ENCODE measurements around the gene GPR108. TPM values are rescaled to one million over a fixed set of nuclear protein-coding genes. Genes with fewer than 3 reads are reported as not detected.

Gene GPR108
- total and polyA plus RNA-seq, 2 of the 13 experiments (the other 11 are each of a cell fraction or from before 2014, with no cell fraction given), result 36.4 to 63.0 TPM

GRCh38 chr19:6717036-6717435 is 20.3 kb downstream of the GPR108 start:
- in situ Hi-C loops (cut with HindIII; ENCODE audit: extremely low pct_ligation_motif_present, low pct_unique_long_range_greater_than_20kb), result no loop called here
- no peak for ATAC-seq
- TF ChIP-seq, protein P1, sequence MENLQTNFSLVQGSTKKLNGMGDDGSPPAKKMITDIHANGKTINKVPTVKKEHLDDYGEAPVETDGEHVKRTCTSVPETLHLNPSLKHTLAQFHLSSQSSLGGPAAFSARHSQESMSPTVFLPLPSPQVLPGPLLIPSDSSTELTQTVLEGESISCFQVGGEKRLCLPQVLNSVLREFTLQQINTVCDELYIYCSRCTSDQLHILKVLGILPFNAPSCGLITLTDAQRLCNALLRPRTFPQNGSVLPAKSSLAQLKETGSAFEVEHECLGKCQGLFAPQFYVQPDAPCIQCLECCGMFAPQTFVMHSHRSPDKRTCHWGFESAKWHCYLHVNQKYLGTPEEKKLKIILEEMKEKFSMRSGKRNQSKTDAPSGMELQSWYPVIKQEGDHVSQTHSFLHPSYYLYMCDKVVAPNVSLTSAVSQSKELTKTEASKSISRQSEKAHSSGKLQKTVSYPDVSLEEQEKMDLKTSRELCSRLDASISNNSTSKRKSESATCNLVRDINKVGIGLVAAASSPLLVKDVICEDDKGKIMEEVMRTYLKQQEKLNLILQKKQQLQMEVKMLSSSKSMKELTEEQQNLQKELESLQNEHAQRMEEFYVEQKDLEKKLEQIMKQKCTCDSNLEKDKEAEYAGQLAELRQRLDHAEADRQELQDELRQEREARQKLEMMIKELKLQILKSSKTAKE (CRISPR knock-in tag; IDR thresholded peaks at IDR 0.05; ENCODE audit: borderline replicate concordance), result no peak
- TF ChIP-seq PBX2 (CRISPR knock-in tag; IDR thresholded peaks at IDR 0.05) (no peak), ATM (IDR thresholded peaks at IDR 0.05; ENCODE audit: borderline replicate concordance) (no peak), ZNF414 (CRISPR knock-in tag; IDR thresholded peaks at IDR 0.05) (0 out of 2 replicates have a peak, but pooled peaks have one; percentile 5), CC2D1A (CRISPR knock-in tag; IDR thresholded peaks at IDR 0.05) (no peak), TAF1 (CRISPR knock-in tag; IDR thresholded peaks at IDR 0.05) (no peak), RFXAP (CRISPR knock-in tag; IDR thresholded peaks at IDR 0.05; ENCODE audit: borderline replicate concordance) (no peak), DMAP1 (CRISPR knock-in tag; IDR thresholded peaks at IDR 0.05) (no peak), CERS6 (CRISPR knock-in tag; IDR thresholded peaks at IDR 0.05) (no peak), MTA1 (CRISPR knock-in tag; IDR thresholded peaks at IDR 0.05; ENCODE audit: borderline replicate concordance) (no peak)
- TF ChIP-seq, protein P2, sequence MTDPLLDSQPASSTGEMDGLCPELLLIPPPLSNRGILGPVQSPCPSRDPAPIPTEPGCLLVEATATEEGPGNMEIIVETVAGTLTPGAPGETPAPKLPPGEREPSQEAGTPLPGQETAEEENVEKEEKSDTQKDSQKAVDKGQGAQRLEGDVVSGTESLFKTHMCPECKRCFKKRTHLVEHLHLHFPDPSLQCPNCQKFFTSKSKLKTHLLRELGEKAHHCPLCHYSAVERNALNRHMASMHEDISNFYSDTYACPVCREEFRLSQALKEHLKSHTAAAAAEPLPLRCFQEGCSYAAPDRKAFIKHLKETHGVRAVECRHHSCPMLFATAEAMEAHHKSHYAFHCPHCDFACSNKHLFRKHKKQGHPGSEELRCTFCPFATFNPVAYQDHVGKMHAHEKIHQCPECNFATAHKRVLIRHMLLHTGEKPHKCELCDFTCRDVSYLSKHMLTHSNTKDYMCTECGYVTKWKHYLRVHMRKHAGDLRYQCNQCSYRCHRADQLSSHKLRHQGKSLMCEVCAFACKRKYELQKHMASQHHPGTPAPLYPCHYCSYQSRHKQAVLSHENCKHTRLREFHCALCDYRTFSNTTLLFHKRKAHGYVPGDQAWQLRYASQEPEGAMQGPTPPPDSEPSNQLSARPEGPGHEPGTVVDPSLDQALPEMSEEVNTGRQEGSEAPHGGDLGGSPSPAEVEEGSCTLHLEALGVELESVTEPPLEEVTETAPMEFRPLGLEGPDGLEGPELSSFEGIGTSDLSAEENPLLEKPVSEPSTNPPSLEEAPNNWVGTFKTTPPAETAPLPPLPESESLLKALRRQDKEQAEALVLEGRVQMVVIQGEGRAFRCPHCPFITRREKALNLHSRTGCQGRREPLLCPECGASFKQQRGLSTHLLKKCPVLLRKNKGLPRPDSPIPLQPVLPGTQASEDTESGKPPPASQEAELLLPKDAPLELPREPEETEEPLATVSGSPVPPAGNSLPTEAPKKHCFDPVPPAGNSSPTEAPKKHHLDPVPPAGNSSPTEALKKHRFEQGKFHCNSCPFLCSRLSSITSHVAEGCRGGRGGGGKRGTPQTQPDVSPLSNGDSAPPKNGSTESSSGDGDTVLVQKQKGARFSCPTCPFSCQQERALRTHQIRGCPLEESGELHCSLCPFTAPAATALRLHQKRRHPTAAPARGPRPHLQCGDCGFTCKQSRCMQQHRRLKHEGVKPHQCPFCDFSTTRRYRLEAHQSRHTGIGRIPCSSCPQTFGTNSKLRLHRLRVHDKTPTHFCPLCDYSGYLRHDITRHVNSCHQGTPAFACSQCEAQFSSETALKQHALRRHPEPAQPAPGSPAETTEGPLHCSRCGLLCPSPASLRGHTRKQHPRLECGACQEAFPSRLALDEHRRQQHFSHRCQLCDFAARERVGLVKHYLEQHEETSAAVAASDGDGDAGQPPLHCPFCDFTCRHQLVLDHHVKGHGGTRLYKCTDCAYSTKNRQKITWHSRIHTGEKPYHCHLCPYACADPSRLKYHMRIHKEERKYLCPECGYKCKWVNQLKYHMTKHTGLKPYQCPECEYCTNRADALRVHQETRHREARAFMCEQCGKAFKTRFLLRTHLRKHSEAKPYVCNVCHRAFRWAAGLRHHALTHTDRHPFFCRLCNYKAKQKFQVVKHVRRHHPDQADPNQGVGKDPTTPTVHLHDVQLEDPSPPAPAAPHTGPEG (CRISPR knock-in tag; IDR thresholded peaks at IDR 0.05), result 0 out of 2 replicates have a peak, but pooled peaks have one; percentile 4
- TF ChIP-seq, protein P3, sequence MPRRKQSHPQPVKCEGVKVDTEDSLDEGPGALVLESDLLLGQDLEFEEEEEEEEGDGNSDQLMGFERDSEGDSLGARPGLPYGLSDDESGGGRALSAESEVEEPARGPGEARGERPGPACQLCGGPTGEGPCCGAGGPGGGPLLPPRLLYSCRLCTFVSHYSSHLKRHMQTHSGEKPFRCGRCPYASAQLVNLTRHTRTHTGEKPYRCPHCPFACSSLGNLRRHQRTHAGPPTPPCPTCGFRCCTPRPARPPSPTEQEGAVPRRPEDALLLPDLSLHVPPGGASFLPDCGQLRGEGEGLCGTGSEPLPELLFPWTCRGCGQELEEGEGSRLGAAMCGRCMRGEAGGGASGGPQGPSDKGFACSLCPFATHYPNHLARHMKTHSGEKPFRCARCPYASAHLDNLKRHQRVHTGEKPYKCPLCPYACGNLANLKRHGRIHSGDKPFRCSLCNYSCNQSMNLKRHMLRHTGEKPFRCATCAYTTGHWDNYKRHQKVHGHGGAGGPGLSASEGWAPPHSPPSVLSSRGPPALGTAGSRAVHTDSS (CRISPR knock-in tag; conservative IDR thresholded peaks at IDR 0.05), result no peak

More at GRCh38 chr19:6717036-6717435, 20.3 kb downstream of the GPR108 start:
- POLR2A ChIA-PET, result interaction anchor here (2.2 to 3.2 kb wide), 3 partner anchors 12 to 36 kb away, joined by 13 to 24 read pairs (median 17); partner anchors contain the start of gene GPR108
- Histone ChIP-seq H4K20me1 (ENCODE audit: insufficient read depth, low read length) (peaks cover 72% of the 10 kb centered on the region), H3K36me3 (replicated peaks in 1 of 2; ENCODE audit: control insufficient read depth in 1 of 2, insufficient read depth in 2 of 2, low read length in 2 of 2) (peaks cover 28 to 43% of the 10 kb centered on the region in 2 experiments), H3K27me3 (ENCODE audit: control insufficient read depth in 1 of 2, insufficient read depth in 2 of 2, low read length in 2 of 2) (peaks cover 0 to 7% of the 10 kb centered on the region in 2 experiments; a peak in 1 of 5 replicates), H3K4me3 (replicated peaks in 1 of 3; ENCODE audit: insufficient read depth in 1 of 3, low read depth in 2 of 3, low read length in 3 of 3) (peak overlapping the region in 1 of 3 experiments; percentile 17; a peak in 1 of 6 replicates), H2AFZ (ENCODE audit: low read length) (no peak overlapping the region), H3K9me3 (ENCODE audit: low read length) (no peaks in the 10 kb centered on the region), H3K27ac (ENCODE audit: extremely low read length, insufficient read depth, low read length) (no peak overlapping the region), H3K4me1 (ENCODE audit: insufficient read depth, low read length) (peaks cover 53% of the 10 kb centered on the region), H3K9ac (ENCODE audit: insufficient read depth, low read depth, low read length) (no peak overlapping the region), H3K4me2 (ENCODE audit: low read depth, low read length) (peak overlapping the region; percentile 52; the same call in 1 of the 2 replicates), H3K79me2 (ENCODE audit: insufficient read depth, low read length) (peaks cover 23% of the 10 kb centered on the region)
- 93% methylated on average over 10 of the region's 10 CpGs for WGBS (ENCODE audit: low lambda C conversion rate)
- no TSS peak for BruUV-seq (replicated peaks)
- no peak for FAIRE-seq
- DNase-seq (ENCODE audit: low spot score), result no peak
- CTCF ChIA-PET (ENCODE audit: low intra/inter-chr PET ratio, low total read pairs), result no interaction called here
- intact Hi-C loops (cut with micrococcal nuclease; ENCODE audit: unreplicated experiment), result no loop called here
